H9 (cell line): ENCODE results near the gene FAM193A. TPM values are rescaled to one million over a fixed set of nuclear protein-coding genes. Genes with fewer than 3 reads are reported as not detected.

Experiments used
- DNase-seq: peaks from one replicate; pipeline ENCODE4 v3.0.0-alpha.2; 2017
- H2AFZ ChIP-seq: one replicate; pipeline ENCODE4 v1.6.1; 2013; ENCODE audit warnings: mild to moderate bottlenecking, low read length, control low read depth, moderate library complexity
- H2AK5ac ChIP-seq: 2 replicates; pipeline ENCODE4 v1.6.1; 2013; ENCODE audit warnings: low read length, control low read depth, mixed read lengths; ENCODE audit not compliant: insufficient read length
- H2BK120ac ChIP-seq: one replicate; pipeline ENCODE4 v1.6.1; 2013; ENCODE audit warnings: low read depth, mild to moderate bottlenecking, low read length, control low read depth, inconsistent platforms; ENCODE audit not compliant: poor library complexity, severe bottlenecking
- H2BK12ac ChIP-seq: 2 replicates; pipeline ENCODE4 v1.6.1; 2013; ENCODE audit warnings: low read length, control low read depth, mixed read lengths, low read depth; ENCODE audit not compliant: insufficient read length
- H2BK15ac ChIP-seq: 2 replicates; pipeline ENCODE4 v1.6.1; 2013; ENCODE audit warnings: low read depth, low read length, control low read depth
- H2BK20ac ChIP-seq: one replicate; pipeline ENCODE4 v1.6.1; 2013; ENCODE audit warnings: low read depth, mild to moderate bottlenecking, low read length, control low read depth, inconsistent platforms; ENCODE audit not compliant: poor library complexity, severe bottlenecking
- H2BK5ac ChIP-seq: 2 replicates; pipeline ENCODE4 v1.6.1; 2013; ENCODE audit warnings: low read length, control low read depth, mixed read lengths; ENCODE audit not compliant: insufficient read length
- H3K14ac ChIP-seq: 2 replicates; pipeline ENCODE4 v1.6.1; 2013; ENCODE audit warnings: low read length, control low read depth; ENCODE audit not compliant: insufficient read depth
- H3K18ac ChIP-seq: 2 replicates; pipeline ENCODE4 v1.6.1; 2013; ENCODE audit warnings: low read depth, mild to moderate bottlenecking, mixed read lengths, low read length, control low read depth; ENCODE audit not compliant: insufficient read length
- H3K23ac ChIP-seq: 2 replicates; pipeline ENCODE4 v1.6.1; 2013; ENCODE audit warnings: low read length, control low read depth, mixed read lengths, low read depth; ENCODE audit not compliant: insufficient read length
- H3K23me2 ChIP-seq: 2 replicates; pipeline ENCODE4 v1.6.1; 2013; ENCODE audit warnings: low read depth, mild to moderate bottlenecking, mixed read lengths, low read length, control low read depth; ENCODE audit not compliant: insufficient read length, poor library complexity, severe bottlenecking
- H3K27ac ChIP-seq: 2 replicates; pipeline ENCODE4 v1.5.1; 2013; ENCODE audit warnings: low read length, control low read depth, mixed read lengths, low read depth; ENCODE audit not compliant: insufficient read length
- H3K27me3 ChIP-seq: 2 replicates; pipeline ENCODE4 v1.6.1; 2013; ENCODE audit warnings: low read length, control low read depth, inconsistent platforms; ENCODE audit not compliant: insufficient read depth
- H3K4ac ChIP-seq: 2 replicates; pipeline ENCODE4 v1.6.1; 2013; ENCODE audit warnings: low read depth, mild to moderate bottlenecking, control low read depth, inconsistent platforms, low read length, moderate library complexity
- H3K4me1 ChIP-seq: 2 replicates; pipeline ENCODE4 v1.6.1; 2013; ENCODE audit warnings: low read length, control low read depth, inconsistent platforms; ENCODE audit not compliant: insufficient read depth
- H3K4me2 ChIP-seq: 2 replicates; pipeline ENCODE4 v1.6.1; 2013; ENCODE audit warnings: low read length, control low read depth, mixed read lengths; ENCODE audit not compliant: insufficient read length, insufficient read depth
- H3K56ac ChIP-seq: 2 replicates; pipeline ENCODE4 v1.6.1; 2013; ENCODE audit warnings: low read depth, mild to moderate bottlenecking, mixed read lengths, low read length, control low read depth; ENCODE audit not compliant: insufficient read length
- H3K79me1 ChIP-seq: 2 replicates; pipeline ENCODE4 v1.6.1; 2013; ENCODE audit warnings: low read depth, mild to moderate bottlenecking, moderate library complexity, low read length, control low read depth, inconsistent platforms; ENCODE audit not compliant: insufficient read depth, poor library complexity, severe bottlenecking
- H3K79me2 ChIP-seq: 2 replicates; pipeline ENCODE4 v1.6.1; 2013; ENCODE audit warnings: low read length, control low read depth, inconsistent platforms; ENCODE audit not compliant: insufficient read depth
- H3K9ac ChIP-seq: 2 replicates; pipeline ENCODE4 v1.6.1; 2013; ENCODE audit warnings: low read length, control low read depth, mixed read lengths; ENCODE audit not compliant: insufficient read length; ENCODE audit errors: extremely low read depth
- H3K9me3 ChIP-seq: one replicate; pipeline ENCODE4 v1.6.1; 2013; ENCODE audit warnings: low read depth, low read length, inconsistent platforms; ENCODE audit not compliant: control insufficient read depth
- H3T11ph ChIP-seq: one replicate; pipeline ENCODE4 v1.6.1; 2013; ENCODE audit warnings: mild to moderate bottlenecking, low read length, control low read depth, inconsistent platforms
- H4K20me1 ChIP-seq: one replicate; pipeline ENCODE4 v1.6.1; 2013; ENCODE audit not compliant: control insufficient read depth, insufficient read length, insufficient read depth
- H4K5ac ChIP-seq: 2 replicates; pipeline ENCODE4 v1.6.1; 2013; ENCODE audit warnings: low read depth, mild to moderate bottlenecking, mixed read lengths, low read length, control low read depth; ENCODE audit not compliant: insufficient read length
- H4K8ac ChIP-seq: replicated peaks from 2 replicates; pipeline ENCODE4 v1.6.1; 2013; ENCODE audit warnings: low read length, control low read depth, mixed read lengths, low read depth; ENCODE audit not compliant: insufficient read length
- H4K91ac ChIP-seq: 2 replicates; pipeline ENCODE4 v1.6.1; 2013; ENCODE audit warnings: low read depth, mild to moderate bottlenecking, moderate library complexity, mixed read lengths, low read length, control low read depth; ENCODE audit not compliant: insufficient read length
- H3K27ac Mint-ChIP-seq, 3 experiments: 2 replicates in 2 of 3; 3 replicates in 1 of 3; pipeline ENCODE4 v1.8.0; 2020 to 2021; ENCODE audit warnings: mixed read lengths in 3 of 3, mild to moderate bottlenecking in 1 of 3, moderate library complexity in 1 of 3
- H3K27me3 Mint-ChIP-seq: 2 replicates; pipeline ENCODE4 v1.8.0; 2021; ENCODE audit warnings: low read depth, mild to moderate bottlenecking, moderate library complexity, mixed read lengths
- H3K36me3 Mint-ChIP-seq, 3 experiments: 2 replicates in 2 of 3; 3 replicates in 1 of 3; pipeline ENCODE4 v1.8.0; 2020 to 2021; ENCODE audit warnings: low read depth in 3 of 3, mixed read lengths in 3 of 3; ENCODE audit not compliant: insufficient read depth in 1 of 3
- H3K4me1 Mint-ChIP-seq, 2 experiments: 2 replicates each; pipeline ENCODE4 v1.8.0; 2020; ENCODE audit warnings: mixed read lengths in 2 of 2
- H3K4me3 Mint-ChIP-seq, 2 experiments: 2 replicates in 1 of 2; 3 replicates in 1 of 2; pipeline ENCODE4 v1.8.0; 2020 to 2021; ENCODE audit warnings: mild to moderate bottlenecking in 2 of 2, mixed read lengths in 2 of 2, moderate library complexity in 1 of 2
- H3K9me3 Mint-ChIP-seq, 2 experiments: 2 replicates in 1 of 2; 3 replicates in 1 of 2; pipeline ENCODE4 v1.8.0; 2020; ENCODE audit warnings: mild to moderate bottlenecking in 2 of 2, mixed read lengths in 2 of 2, moderate library complexity in 1 of 2
- CTCF ChIP-seq: fragments of 200-600 bp; sonication (generic); conservative IDR thresholded peaks from 3 replicates; pipeline ENCODE4 v1.8.0; 2021; ENCODE audit warnings: antibody characterized with exemption, mild to moderate bottlenecking
- WGBS: extraction: QIAGEN DNeasy Blood & Tissue Kit; methylation state at CpG from one replicate; pipeline ENCODE4 v1.1.7; 2013; ENCODE audit warnings: missing lambda C conversion rate, low lambda C conversion rate, mixed read lengths; ENCODE audit not compliant: insufficient read length; ENCODE audit errors: extremely low coverage; 5-methylcytosine and 5-hydroxymethylcytosine counted together
- total RNA-seq: library from RNA; stranded (reverse); gene quantifications from 2 replicates; pipeline ENCODE4 v1.2.1, GENCODE V29; 2021

Gene FAM193A
- total RNA-seq, 1 experiment from 2014 or later, result 36.9 TPM

- H4K91ac ChIP-seq, result no peak overlapping the region
- no peak overlapping the region for H3K27ac ChIP-seq
- no peak overlapping the region for H2AK5ac ChIP-seq
- H3K27ac Mint-ChIP-seq, result peak overlapping the region; percentile 15 to 56 (median 22); a peak in 4 of 7 replicates
- no peak overlapping the region for H2AFZ ChIP-seq
- H4K20me1 ChIP-seq, result no peaks in the 10 kb centered on the region
- H3K4ac ChIP-seq, result no peak overlapping the region
- H3K27me3 ChIP-seq, result no peaks in the 10 kb centered on the region
- no peaks in the 10 kb centered on the region for H3K9me3 ChIP-seq
- no CpG with 5 or more reads among the region's 9 CpGs for WGBS
- H3K18ac ChIP-seq, result no peak overlapping the region
- H3K79me2 ChIP-seq, result peaks cover 26% of the 10 kb centered on the region; the same call in 1 of the 2 replicates
- no peak overlapping the region; the same call in 1 of the 2 replicates for H3K14ac ChIP-seq
- H3K4me3 Mint-ChIP-seq, result no peak overlapping the region
- H3K36me3 Mint-ChIP-seq, result peaks cover 8 to 10% (median 9%) of the 10 kb centered on the region in 3 experiments
- no peak overlapping the region for H3K4me2 ChIP-seq
- H2BK12ac ChIP-seq, result no peak overlapping the region
- H3K27me3 Mint-ChIP-seq, result no peaks in the 10 kb centered on the region
- no peak overlapping the region for H2BK15ac ChIP-seq
- TF ChIP-seq CTCF, result no peak
- H3K9me3 Mint-ChIP-seq, result peaks cover 3 to 5% of the 10 kb centered on the region in 2 experiments; a peak in 3 of 5 replicates
- peaks cover 28 to 32% of the 10 kb centered on the region in 2 experiments for H3K4me1 Mint-ChIP-seq
- H3K56ac ChIP-seq, result no peak overlapping the region
- H3T11ph ChIP-seq, result no peak overlapping the region
- H3K9ac ChIP-seq, result no peak overlapping the region
- no peak overlapping the region for H4K5ac ChIP-seq
- no peak overlapping the region for H2BK5ac ChIP-seq
- H2BK120ac ChIP-seq, result no peak overlapping the region
- no peaks in the 10 kb centered on the region for H3K79me1 ChIP-seq
- DNase-seq, result no peak
- H2BK20ac ChIP-seq, result no peak overlapping the region
- H3K23ac ChIP-seq, result no peak overlapping the region
- no peaks in the 10 kb centered on the region for H3K23me2 ChIP-seq
- H4K8ac ChIP-seq, result no peak overlapping the region
- no peaks in the 10 kb centered on the region; the same call in 1 of the 2 replicates for H3K4me1 ChIP-seq
Observed at GRCh38 chr4:2574863-2575262, 38.4 kb downstream of the FAM193A start.
